Measurements from ENCODE around the gene OVOL3.
"Not testable (repeated sequence)": the region's sequence is repeated elsewhere in the genome, so short reads cannot be mapped to it uniquely, and the experiment has no call there.

OVOL3 gene

GRCh38 chr19:36110487-36111199 is at the start of gene OVOL3:
OVOL3 (plus strand) TSS chr19:36111143; CDS start chr19:36111203, 60 bp downstream.
- FAIRE-seq: no peak

DNA sequence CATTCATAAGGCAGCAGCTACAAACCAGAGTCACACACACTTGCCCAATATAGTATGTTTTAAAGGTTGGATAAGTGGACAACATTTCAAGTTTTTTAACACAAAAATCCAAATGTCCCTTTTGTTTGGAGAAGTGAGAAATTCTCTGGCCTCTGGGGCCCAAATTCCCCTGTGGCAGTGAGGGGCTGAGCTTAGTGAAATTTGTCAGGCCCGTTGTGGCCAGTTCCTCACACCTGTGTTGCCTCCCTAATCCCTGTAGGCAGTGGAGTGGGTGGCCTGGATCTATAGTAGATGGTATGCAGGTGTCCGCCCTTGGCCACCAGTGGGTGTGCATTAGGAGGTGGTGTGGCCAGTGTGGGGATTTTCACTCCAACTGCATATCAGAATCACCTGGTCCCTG is 49.6 kb upstream of the OVOL3 start:
- FAIRE-seq: no peak

DNA sequence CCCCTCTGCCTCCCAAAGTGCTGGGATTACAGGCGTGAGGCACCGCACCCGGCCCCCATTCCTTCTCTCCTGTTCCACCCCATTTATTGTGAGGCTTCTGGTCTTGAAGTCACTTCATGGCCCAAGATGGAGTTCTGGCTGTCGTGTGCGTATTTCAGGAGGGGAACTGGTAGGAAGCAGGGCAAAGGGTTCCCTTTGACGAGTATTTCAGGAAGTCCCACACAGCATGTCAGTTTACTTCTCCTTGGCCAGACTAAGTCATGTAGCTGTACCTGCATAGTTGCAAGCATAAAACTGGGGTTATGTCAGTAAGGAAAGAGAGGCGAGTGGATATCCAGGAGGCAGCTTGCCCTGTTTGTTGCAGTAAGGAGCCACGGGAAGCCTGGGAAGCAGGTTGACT is 46.1 kb upstream of the OVOL3 start:
- no peak for FAIRE-seq

- FAIRE-seq: no peak
Measured at GRCh38 chr19:36067681-36068080, 43.3 kb upstream of the OVOL3 start.

DNA sequence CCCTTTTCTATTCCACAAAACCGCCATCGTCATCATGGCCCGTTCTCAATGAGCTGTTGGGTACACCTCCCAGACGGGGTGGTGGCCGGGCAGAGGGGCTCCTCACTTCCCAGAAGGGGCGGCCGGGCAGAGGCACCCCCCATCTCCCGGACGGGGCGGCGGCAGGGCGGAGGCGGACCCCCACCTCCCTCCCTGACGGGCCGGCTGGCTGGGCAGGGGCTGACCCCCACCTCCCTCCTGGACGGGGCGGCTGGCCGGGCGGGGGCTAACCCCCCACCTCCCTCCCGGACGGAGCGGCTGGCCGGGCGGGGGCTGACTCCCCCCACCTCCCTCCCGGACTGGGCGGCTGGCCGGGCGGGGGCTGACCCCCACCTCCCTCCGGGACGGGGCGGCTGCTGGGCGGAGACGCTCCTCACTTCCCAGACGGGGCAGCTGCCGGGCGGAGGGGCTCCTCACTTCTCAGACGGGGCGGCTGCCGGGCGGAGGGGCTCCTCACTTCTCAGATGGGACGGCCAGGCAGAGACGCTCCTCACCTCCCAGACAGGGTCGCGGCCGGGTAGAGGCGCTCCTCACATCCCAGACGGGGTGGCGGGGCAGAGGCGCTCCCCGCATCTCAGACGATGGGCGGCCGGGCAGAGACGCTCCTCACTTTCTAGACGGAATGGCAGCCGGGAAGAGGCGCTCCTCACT is 42.0 kb upstream of the OVOL3 start:
- FAIRE-seq: not testable (repeated sequence)

- no peak for FAIRE-seq
Measured at GRCh38 chr19:36072081-36072480, 38.9 kb upstream of the OVOL3 start.

- no peak for FAIRE-seq
Measured at GRCh38 chr19:36073121-36073876, 37.6 kb upstream of the OVOL3 start.

GRCh38 chr19:36079389-36079945 is 31.5 kb upstream of the OVOL3 start:
- FAIRE-seq: no peak

DNA sequence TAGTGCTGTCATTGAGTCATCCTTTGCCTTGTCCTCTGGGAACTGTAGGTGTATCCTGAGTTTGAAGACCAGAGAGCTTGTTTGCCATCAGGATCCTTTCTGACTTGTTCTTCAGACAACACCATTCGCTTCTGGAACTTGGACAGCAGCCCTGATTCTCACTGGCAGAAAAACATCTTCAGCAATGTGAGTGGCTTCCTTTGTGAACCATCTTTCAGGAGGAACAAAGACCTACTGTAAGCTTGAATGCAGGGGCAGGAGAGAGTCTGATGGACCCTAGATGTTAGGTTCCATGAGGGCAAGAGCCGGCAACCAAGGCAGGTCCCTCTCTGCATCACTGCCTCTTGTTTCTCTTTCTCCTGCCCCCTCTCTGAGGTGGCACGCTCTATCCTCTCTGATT is 29.6 kb upstream of the OVOL3 start:
- FAIRE-seq: no peak

DNA sequence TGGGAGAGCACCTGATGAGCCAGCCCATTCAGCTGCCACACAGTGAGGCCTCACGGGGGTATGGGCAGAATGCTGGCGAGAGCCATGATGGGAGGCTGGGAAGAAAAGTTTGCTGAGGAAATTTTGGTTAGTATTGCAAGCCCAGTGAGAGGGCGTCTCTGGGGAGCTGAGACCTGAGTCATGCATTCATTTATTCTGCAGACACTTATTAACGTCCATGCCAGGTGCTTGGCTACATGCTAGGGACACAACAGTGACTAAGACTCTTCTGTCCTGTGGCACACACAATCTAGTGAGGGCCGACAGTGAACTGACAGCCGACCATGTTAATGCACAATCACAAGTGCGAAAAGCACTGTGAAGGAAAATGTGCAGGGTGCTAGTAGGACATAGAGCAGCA is 29.0 kb upstream of the OVOL3 start:
- FAIRE-seq: no peak

DNA sequence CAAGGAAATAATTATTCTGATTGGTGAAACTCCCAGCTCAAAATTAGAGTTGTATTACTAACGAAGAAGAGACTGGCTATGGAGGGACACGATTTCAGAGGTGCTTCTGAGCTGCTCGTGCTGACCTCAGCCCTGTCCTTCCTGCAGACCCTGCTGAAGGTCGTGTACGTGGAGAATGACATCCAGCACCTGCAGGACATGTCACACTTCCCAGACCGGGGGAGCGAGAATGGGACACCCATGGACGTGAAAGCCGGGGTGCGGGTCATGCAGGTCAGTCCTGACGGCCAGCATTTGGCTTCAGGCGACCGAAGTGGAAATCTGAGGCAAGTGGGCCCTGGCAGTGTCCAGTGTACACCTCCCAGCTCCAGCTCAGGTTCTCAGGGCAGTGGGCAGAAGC is 28.0 kb upstream of the OVOL3 start:
- no peak for FAIRE-seq

DNA sequence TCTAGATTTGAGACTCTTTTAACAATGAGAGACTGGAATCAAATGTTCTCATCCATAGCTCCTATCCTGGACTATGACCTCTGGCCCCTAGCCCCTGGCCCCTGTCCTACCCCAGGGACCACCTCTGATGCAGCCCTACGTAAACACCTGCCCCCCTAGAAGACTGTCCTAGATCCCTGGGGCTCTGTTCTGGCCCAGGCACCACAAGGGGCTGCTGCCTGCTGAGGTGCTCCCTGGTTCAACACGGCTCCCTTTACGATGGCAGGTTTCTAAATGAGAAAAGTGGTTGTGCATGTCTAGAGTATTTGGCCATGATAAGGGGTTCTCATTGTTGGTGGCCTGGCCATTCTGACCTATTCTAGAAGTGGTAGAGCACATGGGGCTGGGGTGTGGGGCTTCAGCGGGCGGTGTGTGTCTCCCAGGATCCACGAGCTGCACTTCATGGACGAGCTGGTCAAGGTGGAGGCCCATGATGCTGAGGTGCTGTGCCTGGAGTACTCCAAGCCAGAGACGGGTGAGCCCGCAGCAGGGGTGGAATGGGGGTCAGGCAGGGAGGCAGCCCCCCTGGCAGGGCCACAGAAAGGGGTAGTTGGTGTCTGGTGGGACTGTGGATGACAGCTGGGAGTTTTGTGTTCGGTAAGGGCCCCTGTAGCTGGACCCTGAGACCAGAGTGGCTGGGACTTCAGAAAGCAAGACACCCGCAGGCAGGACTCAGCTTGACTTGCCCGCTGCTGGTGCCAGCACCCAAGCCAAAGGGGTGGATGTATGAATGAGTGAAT is 26.5 kb upstream of the OVOL3 start:
- no peak for FAIRE-seq

- FAIRE-seq: no peak
Measured at GRCh38 chr19:36086326-36086725, 24.6 kb upstream of the OVOL3 start.

DNA sequence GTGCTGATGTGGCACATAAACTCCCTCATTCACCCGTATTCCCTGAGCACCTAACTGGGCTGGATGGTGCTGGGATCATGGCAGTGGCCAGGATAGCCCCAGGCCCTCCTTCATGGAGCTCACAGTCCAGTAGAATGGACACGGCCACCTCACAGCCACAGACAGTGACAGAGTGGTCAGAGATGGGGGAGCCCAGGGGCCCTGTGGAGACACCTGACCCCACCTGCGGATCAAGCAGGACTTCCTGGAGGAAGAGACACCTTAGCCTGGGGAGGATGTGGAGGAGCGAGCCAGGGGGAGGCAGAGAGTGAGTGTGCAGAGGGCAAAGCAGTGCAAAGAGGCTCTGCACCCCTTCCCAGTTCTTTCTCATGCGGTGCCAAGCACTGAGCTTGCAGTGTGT is 21.1 kb upstream of the OVOL3 start:
- no peak for FAIRE-seq

DNA sequence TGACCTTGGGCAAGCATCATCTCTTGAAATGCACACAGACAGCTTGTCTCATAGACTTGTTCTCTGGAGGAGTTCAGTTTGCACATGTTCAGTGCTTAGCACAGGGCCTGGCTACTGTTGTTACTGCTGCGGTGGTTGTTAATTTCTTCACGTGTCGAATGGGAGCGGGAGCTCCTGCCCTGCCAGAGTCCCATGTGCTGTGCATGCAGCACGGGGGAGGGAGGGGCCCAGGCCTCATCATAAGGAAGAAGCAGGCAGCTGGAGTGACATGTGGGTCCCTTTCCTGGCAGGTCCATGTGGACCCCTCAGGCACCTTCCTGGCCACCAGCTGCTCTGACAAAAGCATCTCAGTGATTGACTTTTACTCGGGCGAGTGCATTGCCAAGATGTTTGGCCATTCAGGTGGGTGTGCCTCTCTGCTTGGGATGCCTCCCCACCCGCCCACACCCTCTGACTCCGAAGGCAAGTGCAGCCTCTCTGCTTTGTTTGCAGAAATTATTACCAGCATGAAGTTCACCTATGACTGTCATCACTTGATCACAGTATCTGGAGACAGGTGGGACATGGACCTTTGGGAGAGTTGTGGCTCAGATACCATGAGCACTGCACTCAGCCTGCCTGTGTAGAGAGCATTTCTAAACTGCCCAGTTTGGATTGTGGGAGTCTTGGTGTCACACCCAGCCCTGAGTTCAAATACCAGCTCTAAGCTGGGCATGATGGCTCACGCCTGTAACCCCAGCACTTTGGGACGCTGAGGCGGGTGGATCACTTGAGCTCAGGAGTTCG is 19.8 kb upstream of the OVOL3 start:
- FAIRE-seq: no peak

GRCh38 chr19:36092566-36092965 is 18.4 kb upstream of the OVOL3 start:
- no peak for FAIRE-seq

DNA sequence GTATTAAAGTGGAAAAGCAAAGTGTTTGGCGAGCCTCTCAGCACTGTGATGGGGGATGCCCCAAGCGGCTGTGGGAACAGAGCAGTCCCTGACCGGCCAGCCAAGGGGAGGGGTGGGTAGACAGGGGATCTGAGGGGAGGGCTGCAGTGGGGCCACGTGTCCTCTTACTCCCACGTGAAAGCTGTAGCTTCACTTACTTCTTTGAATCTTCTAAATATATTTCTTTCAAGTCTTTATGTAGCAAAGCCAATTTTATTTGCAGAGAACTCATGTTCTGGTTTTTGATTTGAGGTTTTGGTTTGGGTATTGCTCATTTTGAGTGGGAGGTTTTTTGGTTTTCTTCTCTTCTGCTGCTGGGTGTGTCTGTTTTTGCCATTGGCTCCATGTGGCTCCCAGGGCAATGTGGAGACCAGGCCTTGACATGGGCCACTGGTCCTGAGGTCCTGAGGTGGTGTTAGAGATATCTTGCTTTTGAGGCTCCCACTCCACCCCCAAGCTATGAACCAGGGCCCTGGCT is 17.7 kb upstream of the OVOL3 start:
- FAIRE-seq: no peak

- no peak for FAIRE-seq
Measured at GRCh38 chr19:36093687-36094086, 17.3 kb upstream of the OVOL3 start.

GRCh38 chr19:36097036-36097435 is 13.9 kb upstream of the OVOL3 start:
- no peak for FAIRE-seq

GRCh38 chr19:36099166-36099785 is 11.7 kb upstream of the OVOL3 start:
- FAIRE-seq: no peak

GRCh38 chr19:36100476-36100875 is 10.5 kb upstream of the OVOL3 start:
- no peak for FAIRE-seq
